HepG2 (cell line): ENCODE results near the gene CSRNP3.

Experiments
- PAF1 ChIP-seq: IDR thresholded peaks from 2 replicates; pipeline ENCODE4 v1.6.1; 2016; ENCODE audit warnings: missing genetic modification reagents, missing compliant biosample characterization
- POLR2A ChIP-seq, 2 experiments: IDR thresholded peaks; 2 replicates each; pipeline ENCODE4 v1.6.1; 2011; ENCODE audit warnings: low read depth in 2 of 2, low read length in 2 of 2, mild to moderate bottlenecking in 1 of 2, moderate library complexity in 1 of 2; ENCODE audit not compliant: insufficient read depth in 1 of 2
- TAF15 ChIP-seq: fragments of 200-400 bp; formaldehyde crosslinking; IDR thresholded peaks from one replicate; pipeline ENCODE4 v1.6.1; 2018; ENCODE audit warnings: mild to moderate bottlenecking, low read depth, low read length; ENCODE audit not compliant: poor library complexity, severe bottlenecking
- ZNF724P ChIP-seq: sonication (generic); formaldehyde crosslinking; IDR thresholded peaks from 2 replicates; pipeline ENCODE4 v1.8.0; 2022; ENCODE audit warnings: missing genetic modification reagents, borderline replicate concordance
- ZNF780A ChIP-seq: sonication (generic); formaldehyde crosslinking; IDR thresholded peaks from 2 replicates; pipeline ENCODE4 v1.8.0; 2022; ENCODE audit warnings: mild to moderate bottlenecking, missing genetic modification reagents, moderate library complexity
- TF ChIP-seq, protein P1 (sequence below): sonication (generic); formaldehyde crosslinking; IDR thresholded peaks from 2 replicates; pipeline ENCODE4 v1.5.0; 2020; ENCODE audit warnings: mild to moderate bottlenecking, missing genetic modification reagents, moderate library complexity
- TF ChIP-seq, protein P2 (sequence below): sonication (generic); formaldehyde crosslinking; IDR thresholded peaks from 2 replicates; pipeline ENCODE4 v1.5.1; 2020; ENCODE audit warnings: missing genetic modification reagents, mild to moderate bottlenecking, borderline replicate concordance
- TF ChIP-seq, protein P3 (sequence below): sonication (generic); formaldehyde crosslinking; conservative IDR thresholded peaks from 2 replicates; pipeline ENCODE4 v1.4.0; 2020; ENCODE audit warnings: mild to moderate bottlenecking, missing genetic modification reagents, moderate library complexity

GRCh38 chr2:165547900-165548299 lies 78.4 kb downstream of the CSRNP3 start:
- no peak for TF ChIP-seq TAF15
- TF ChIP-seq ZNF780A (CRISPR knock-in tag) = no peak
- TF ChIP-seq, protein P1, sequence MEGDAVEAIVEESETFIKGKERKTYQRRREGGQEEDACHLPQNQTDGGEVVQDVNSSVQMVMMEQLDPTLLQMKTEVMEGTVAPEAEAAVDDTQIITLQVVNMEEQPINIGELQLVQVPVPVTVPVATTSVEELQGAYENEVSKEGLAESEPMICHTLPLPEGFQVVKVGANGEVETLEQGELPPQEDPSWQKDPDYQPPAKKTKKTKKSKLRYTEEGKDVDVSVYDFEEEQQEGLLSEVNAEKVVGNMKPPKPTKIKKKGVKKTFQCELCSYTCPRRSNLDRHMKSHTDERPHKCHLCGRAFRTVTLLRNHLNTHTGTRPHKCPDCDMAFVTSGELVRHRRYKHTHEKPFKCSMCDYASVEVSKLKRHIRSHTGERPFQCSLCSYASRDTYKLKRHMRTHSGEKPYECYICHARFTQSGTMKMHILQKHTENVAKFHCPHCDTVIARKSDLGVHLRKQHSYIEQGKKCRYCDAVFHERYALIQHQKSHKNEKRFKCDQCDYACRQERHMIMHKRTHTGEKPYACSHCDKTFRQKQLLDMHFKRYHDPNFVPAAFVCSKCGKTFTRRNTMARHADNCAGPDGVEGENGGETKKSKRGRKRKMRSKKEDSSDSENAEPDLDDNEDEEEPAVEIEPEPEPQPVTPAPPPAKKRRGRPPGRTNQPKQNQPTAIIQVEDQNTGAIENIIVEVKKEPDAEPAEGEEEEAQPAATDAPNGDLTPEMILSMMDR (CRISPR knock-in tag) = no peak
- no peak for TF ChIP-seq ZNF724P (CRISPR knock-in tag)
- no peak for TF ChIP-seq PAF1 (CRISPR knock-in tag)
- TF ChIP-seq POLR2A (IDR thresholded peaks at IDR 0.05; ENCODE audit: insufficient read depth in 1 of 2, low read depth in 2 of 2, low read length in 2 of 2) = no peak
- TF ChIP-seq, protein P2, sequence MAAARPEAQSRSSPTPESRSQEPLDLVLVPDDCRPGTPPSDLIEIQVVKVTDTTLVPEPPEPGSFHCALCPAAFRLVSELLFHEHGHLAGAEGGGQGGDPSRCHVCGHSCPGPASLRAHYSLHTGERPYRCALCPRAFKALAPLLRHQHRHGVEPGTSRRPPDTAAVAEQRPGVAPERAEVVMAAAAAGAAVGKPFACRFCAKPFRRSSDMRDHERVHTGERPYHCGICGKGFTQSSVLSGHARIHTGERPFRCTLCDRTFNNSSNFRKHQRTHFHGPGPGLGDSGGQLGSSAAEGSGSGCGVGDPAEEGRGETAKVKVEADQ (CRISPR knock-in tag) = no peak
- TF ChIP-seq, protein P3, sequence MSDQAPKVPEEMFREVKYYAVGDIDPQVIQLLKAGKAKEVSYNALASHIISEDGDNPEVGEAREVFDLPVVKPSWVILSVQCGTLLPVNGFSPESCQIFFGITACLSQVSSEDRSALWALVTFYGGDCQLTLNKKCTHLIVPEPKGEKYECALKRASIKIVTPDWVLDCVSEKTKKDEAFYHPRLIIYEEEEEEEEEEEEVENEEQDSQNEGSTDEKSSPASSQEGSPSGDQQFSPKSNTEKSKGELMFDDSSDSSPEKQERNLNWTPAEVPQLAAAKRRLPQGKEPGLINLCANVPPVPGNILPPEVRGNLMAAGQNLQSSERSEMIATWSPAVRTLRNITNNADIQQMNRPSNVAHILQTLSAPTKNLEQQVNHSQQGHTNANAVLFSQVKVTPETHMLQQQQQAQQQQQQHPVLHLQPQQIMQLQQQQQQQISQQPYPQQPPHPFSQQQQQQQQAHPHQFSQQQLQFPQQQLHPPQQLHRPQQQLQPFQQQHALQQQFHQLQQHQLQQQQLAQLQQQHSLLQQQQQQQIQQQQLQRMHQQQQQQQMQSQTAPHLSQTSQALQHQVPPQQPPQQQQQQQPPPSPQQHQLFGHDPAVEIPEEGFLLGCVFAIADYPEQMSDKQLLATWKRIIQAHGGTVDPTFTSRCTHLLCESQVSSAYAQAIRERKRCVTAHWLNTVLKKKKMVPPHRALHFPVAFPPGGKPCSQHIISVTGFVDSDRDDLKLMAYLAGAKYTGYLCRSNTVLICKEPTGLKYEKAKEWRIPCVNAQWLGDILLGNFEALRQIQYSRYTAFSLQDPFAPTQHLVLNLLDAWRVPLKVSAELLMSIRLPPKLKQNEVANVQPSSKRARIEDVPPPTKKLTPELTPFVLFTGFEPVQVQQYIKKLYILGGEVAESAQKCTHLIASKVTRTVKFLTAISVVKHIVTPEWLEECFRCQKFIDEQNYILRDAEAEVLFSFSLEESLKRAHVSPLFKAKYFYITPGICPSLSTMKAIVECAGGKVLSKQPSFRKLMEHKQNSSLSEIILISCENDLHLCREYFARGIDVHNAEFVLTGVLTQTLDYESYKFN (CRISPR knock-in tag) = no peak
